ENCODE data around the gene STK26. TPM values are rescaled to one million over a fixed set of nuclear protein-coding genes. Genes with fewer than 3 reads are reported as not detected.

The STK26 gene
- total RNA-seq, 1 experiment from 2014 or later: 30.5 TPM

GRCh38 chrX:132059973-132060540, 37.0 kb downstream of the STK26 start (continued):
- no peak for TF ChIP-seq RAD21 (IDR thresholded peaks at IDR 0.05; ENCODE audit: low read depth)

- H3K4me3 ChIP-seq (replicated peaks in 1 of 2; ENCODE audit: low read depth in 1 of 2, low read length in 2 of 2): no peak overlapping the region
- H3K79me2 ChIP-seq (ENCODE audit: insufficient read depth, low read length): no peaks in the 10 kb centered on the region
- H4K20me1 ChIP-seq (ENCODE audit: insufficient read depth): no peaks in the 10 kb centered on the region
- BruUV-seq (replicated peaks): no TSS peak
- ChIA-PET CTCF (no interaction called here), RAD21 (ENCODE audit: low non-redundant PET in 1 of 2, low total read pairs in 2 of 2, uncharacterized antibody in 2 of 2, unreplicated experiment in 2 of 2) (no interaction called here), POLR2A (no interaction called here)
- no peaks in the 10 kb centered on the region for H3K9me3 ChIP-seq (ENCODE audit: control insufficient read depth in 1 of 2, insufficient read depth in 1 of 2, low read depth in 1 of 2, low read length in 2 of 2)
- no peak overlapping the region for H2AFZ ChIP-seq (ENCODE audit: low read depth, low read length, poor library complexity, severe bottlenecking)
- TF ChIP-seq SIN3A (IDR thresholded peaks at IDR 0.05; ENCODE audit: low read depth) (no peak), ZFX (IDR thresholded peaks at IDR 0.05) (no peak), SP1 (IDR thresholded peaks at IDR 0.05; ENCODE audit: low read depth) (no peak), JUND (IDR thresholded peaks at IDR 0.05) (no peak), EZH2phosphoT487 (IDR thresholded peaks at IDR 0.05; ENCODE audit: borderline replicate concordance) (no peak), CBX3 (IDR thresholded peaks at IDR 0.05; ENCODE audit: low read depth) (no peak), RAD21 (IDR thresholded peaks at IDR 0.05; ENCODE audit: low read depth) (no peak), EZH2 (IDR thresholded peaks at IDR 0.05) (no peak), ZNF274 (IDR thresholded peaks at IDR 0.05; ENCODE audit: low read depth, low read length) (no peak)
- no peaks in the 10 kb centered on the region for H3K36me3 ChIP-seq (ENCODE audit: control insufficient read depth in 1 of 2, insufficient read depth in 2 of 2, low read length in 2 of 2)
- no peaks in the 10 kb centered on the region for H3K27me3 ChIP-seq (ENCODE audit: insufficient read depth, low read length)
- DNase-seq (ENCODE audit: low read depth, low spot score): no peak
- no peak for ATAC-seq
- intact Hi-C loops (cut with micrococcal nuclease): no loop called here
- H3K4me1 ChIP-seq (ENCODE audit: control insufficient read depth in 1 of 2, insufficient read depth in 2 of 2, low read length in 2 of 2): no peaks in the 10 kb centered on the region
- no peak overlapping the region for H3K9ac ChIP-seq (ENCODE audit: low read length)
- H3K4me2 ChIP-seq (ENCODE audit: low read length): no peak overlapping the region
- H3K9me2 ChIP-seq (ENCODE audit: insufficient read depth): no peaks in the 10 kb centered on the region
- no peak overlapping the region for H3K27ac ChIP-seq (ENCODE audit: low read depth, low read length)
These were observed 40.2 kb downstream of the STK26 start for GRCh38 chrX:132063334-132063733.

DNA sequence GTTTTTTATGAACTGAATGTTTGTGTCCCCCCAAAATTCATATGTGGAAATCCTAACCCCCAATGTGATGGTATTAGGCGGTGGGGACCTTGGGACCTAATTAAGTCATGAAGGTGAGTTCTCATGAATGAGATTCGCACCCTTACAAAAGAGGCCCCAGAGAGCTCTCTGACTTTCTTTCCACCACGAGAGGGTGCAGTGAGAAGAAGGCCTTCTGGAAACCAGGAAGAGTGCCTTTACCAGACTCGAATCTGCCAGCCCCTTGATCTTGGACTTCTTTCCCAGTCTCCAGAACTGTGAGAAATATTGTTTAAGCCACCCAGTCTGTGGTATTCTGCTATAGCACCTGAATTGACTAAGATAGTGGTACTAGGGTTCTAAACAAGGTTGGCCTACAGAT, 40.8 kb downstream of the STK26 start:
- DNase-seq (ENCODE audit: low read depth, low spot score) (no peak), ATAC-seq (no peak)
- no peak overlapping the region for H3K27ac ChIP-seq (ENCODE audit: low read depth, low read length)
- H3K4me1 ChIP-seq (ENCODE audit: control insufficient read depth in 1 of 2, insufficient read depth in 2 of 2, low read length in 2 of 2): no peaks in the 10 kb centered on the region
- ChIA-PET CTCF (no interaction called here), RAD21 (ENCODE audit: low non-redundant PET in 1 of 2, low total read pairs in 2 of 2, uncharacterized antibody in 2 of 2, unreplicated experiment in 2 of 2) (no interaction called here), POLR2A (no interaction called here)
- no peaks in the 10 kb centered on the region for H3K9me2 ChIP-seq (ENCODE audit: insufficient read depth)
- H3K4me2 ChIP-seq (ENCODE audit: low read length): no peak overlapping the region
- TF ChIP-seq ZNF274 (IDR thresholded peaks at IDR 0.05; ENCODE audit: low read depth, low read length) (no peak), ELF1 (IDR thresholded peaks at IDR 0.05; ENCODE audit: borderline replicate concordance, low read depth) (no peak), ZFX (IDR thresholded peaks at IDR 0.05) (no peak), CBX3 (IDR thresholded peaks at IDR 0.05; ENCODE audit: low read depth) (no peak), EGR1 (IDR thresholded peaks at IDR 0.05; ENCODE audit: low read depth) (no peak), FOSL1 (IDR thresholded peaks at IDR 0.05; ENCODE audit: low read depth) (no peak), POLR2A (IDR thresholded peaks at IDR 0.05; ENCODE audit: borderline replicate concordance, extremely low read depth, insufficient read depth, insufficient read length) (no peak), CEBPB (IDR thresholded peaks at IDR 0.05; ENCODE audit: low read depth) (no peak), POLR2AphosphoS5 (IDR thresholded peaks at IDR 0.05; ENCODE audit: low read depth, low read length) (no peak), EZH2phosphoT487 (IDR thresholded peaks at IDR 0.05; ENCODE audit: borderline replicate concordance) (no peak)
- TF ChIP-seq, protein P1, sequence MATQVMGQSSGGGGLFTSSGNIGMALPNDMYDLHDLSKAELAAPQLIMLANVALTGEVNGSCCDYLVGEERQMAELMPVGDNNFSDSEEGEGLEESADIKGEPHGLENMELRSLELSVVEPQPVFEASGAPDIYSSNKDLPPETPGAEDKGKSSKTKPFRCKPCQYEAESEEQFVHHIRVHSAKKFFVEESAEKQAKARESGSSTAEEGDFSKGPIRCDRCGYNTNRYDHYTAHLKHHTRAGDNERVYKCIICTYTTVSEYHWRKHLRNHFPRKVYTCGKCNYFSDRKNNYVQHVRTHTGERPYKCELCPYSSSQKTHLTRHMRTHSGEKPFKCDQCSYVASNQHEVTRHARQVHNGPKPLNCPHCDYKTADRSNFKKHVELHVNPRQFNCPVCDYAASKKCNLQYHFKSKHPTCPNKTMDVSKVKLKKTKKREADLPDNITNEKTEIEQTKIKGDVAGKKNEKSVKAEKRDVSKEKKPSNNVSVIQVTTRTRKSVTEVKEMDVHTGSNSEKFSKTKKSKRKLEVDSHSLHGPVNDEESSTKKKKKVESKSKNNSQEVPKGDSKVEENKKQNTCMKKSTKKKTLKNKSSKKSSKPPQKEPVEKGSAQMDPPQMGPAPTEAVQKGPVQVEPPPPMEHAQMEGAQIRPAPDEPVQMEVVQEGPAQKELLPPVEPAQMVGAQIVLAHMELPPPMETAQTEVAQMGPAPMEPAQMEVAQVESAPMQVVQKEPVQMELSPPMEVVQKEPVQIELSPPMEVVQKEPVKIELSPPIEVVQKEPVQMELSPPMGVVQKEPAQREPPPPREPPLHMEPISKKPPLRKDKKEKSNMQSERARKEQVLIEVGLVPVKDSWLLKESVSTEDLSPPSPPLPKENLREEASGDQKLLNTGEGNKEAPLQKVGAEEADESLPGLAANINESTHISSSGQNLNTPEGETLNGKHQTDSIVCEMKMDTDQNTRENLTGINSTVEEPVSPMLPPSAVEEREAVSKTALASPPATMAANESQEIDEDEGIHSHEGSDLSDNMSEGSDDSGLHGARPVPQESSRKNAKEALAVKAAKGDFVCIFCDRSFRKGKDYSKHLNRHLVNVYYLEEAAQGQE (IDR thresholded peaks at IDR 0.05; ENCODE audit: low read depth): no peak
- no peaks in the 10 kb centered on the region for H3K27me3 ChIP-seq (ENCODE audit: insufficient read depth, low read length)
- H4K20me1 ChIP-seq (ENCODE audit: insufficient read depth): no peaks in the 10 kb centered on the region
- no peaks in the 10 kb centered on the region for H3K9me3 ChIP-seq (ENCODE audit: control insufficient read depth in 1 of 2, insufficient read depth in 1 of 2, low read depth in 1 of 2, low read length in 2 of 2)
- intact Hi-C loops (cut with micrococcal nuclease): no loop called here
- H3K4me3 ChIP-seq (replicated peaks in 1 of 2; ENCODE audit: low read depth in 1 of 2, low read length in 2 of 2): no peak overlapping the region
- no peak overlapping the region for H3K9ac ChIP-seq (ENCODE audit: low read length)
- H3K36me3 ChIP-seq (ENCODE audit: control insufficient read depth in 1 of 2, insufficient read depth in 2 of 2, low read length in 2 of 2): no peaks in the 10 kb centered on the region
- no peaks in the 10 kb centered on the region for H3K79me2 ChIP-seq (ENCODE audit: insufficient read depth, low read length)
- no TSS peak for BruUV-seq (replicated peaks)
- H2AFZ ChIP-seq (ENCODE audit: low read depth, low read length, poor library complexity, severe bottlenecking): no peak overlapping the region

Measured in HCT116 (cell line).